GM23338 (cell line): ENCODE results near the gene OCEL1. TPM values are rescaled to one million over a fixed set of nuclear protein-coding genes. Genes with fewer than 3 reads are reported as not detected.

ENCODE experiments used
- ATAC-seq: fragments of 200-7000 bp; cut with Tn5 transposase; 3 replicates; pipeline ENCODE4 v1.9.1; 2020
- DNase-seq: peaks from one replicate; pipeline ENCODE4 v3.0.0-alpha.2; 2015; ENCODE audit warnings: low spot score
- H2AFZ ChIP-seq: fragments of 200-600 bp; sonication (generic); 2 replicates; pipeline ENCODE4 v1.8.0; 2016; ENCODE audit warnings: antibody characterized with exemption, mild to moderate bottlenecking, moderate library complexity
- H3F3A ChIP-seq: fragments of 200-600 bp; sonication (generic); replicated peaks from 2 replicates; pipeline ENCODE4 v1.8.0; 2017; ENCODE audit warnings: antibody characterized with exemption, mixed run types, low read depth
- H3K27ac ChIP-seq: fragments of 200-600 bp; sonication (generic); 2 replicates; pipeline ENCODE4 v1.6.1; 2016; ENCODE audit warnings: low read depth
- H3K27me3 ChIP-seq: fragments of 200-600 bp; sonication (generic); 2 replicates; pipeline ENCODE4 v1.8.0; 2016; ENCODE audit warnings: mild to moderate bottlenecking, mixed run types, moderate library complexity; ENCODE audit not compliant: insufficient read depth
- H3K36me3 ChIP-seq: fragments of 200-600 bp; sonication (generic); 2 replicates; pipeline ENCODE4 v1.8.0; 2016; ENCODE audit warnings: mild to moderate bottlenecking; ENCODE audit not compliant: insufficient read depth
- H3K4me1 ChIP-seq: fragments of 200-600 bp; sonication (generic); 2 replicates; pipeline ENCODE4 v1.8.0; 2016; ENCODE audit warnings: mild to moderate bottlenecking, moderate library complexity; ENCODE audit not compliant: insufficient read depth
- H3K4me2 ChIP-seq: fragments of 200-600 bp; sonication (generic); 2 replicates; pipeline ENCODE4 v1.7.1; 2017; ENCODE audit warnings: mixed run types
- H3K4me3 ChIP-seq: fragments of 200-600 bp; sonication (generic); 2 replicates; pipeline ENCODE4 v1.6.1; 2016; ENCODE audit warnings: mixed run types
- H3K79me2 ChIP-seq: fragments of 200-600 bp; sonication (generic); replicated peaks from 2 replicates; pipeline ENCODE4 v1.8.0; 2017; ENCODE audit warnings: mild to moderate bottlenecking; ENCODE audit not compliant: insufficient read depth
- H3K9me2 ChIP-seq: fragments of 200-600 bp; sonication (generic); 2 replicates; pipeline ENCODE4 v1.8.0; 2017; ENCODE audit not compliant: insufficient read depth
- H4K20me1 ChIP-seq: fragments of 200-600 bp; sonication (generic); replicated peaks from 2 replicates; pipeline ENCODE4 v1.8.0; 2017; ENCODE audit warnings: mild to moderate bottlenecking; ENCODE audit not compliant: insufficient read depth
- H3K27ac Mint-ChIP-seq: 2 replicates; pipeline ENCODE4 v1.8.0; 2020; ENCODE audit warnings: inconsistent platforms, mild to moderate bottlenecking, moderate library complexity, mixed read lengths
- H3K27me3 Mint-ChIP-seq: 3 replicates; pipeline ENCODE4 v1.8.0; 2022; ENCODE audit warnings: low read depth, mild to moderate bottlenecking, moderate library complexity, mixed read lengths, inconsistent platforms; ENCODE audit not compliant: insufficient read depth, poor library complexity
- H3K36me3 Mint-ChIP-seq: 3 replicates; pipeline ENCODE4 v1.8.0; 2021; ENCODE audit warnings: low read depth, mild to moderate bottlenecking, inconsistent platforms, moderate library complexity, mixed read lengths
- H3K4me1 Mint-ChIP-seq: 3 replicates; pipeline ENCODE4 v1.8.0; 2020; ENCODE audit warnings: mild to moderate bottlenecking, inconsistent platforms, mixed read lengths
- H3K4me3 Mint-ChIP-seq: 3 replicates; pipeline ENCODE4 v1.8.0; 2021; ENCODE audit warnings: moderate library complexity, mild to moderate bottlenecking, inconsistent platforms, mixed read lengths
- H3K9me3 Mint-ChIP-seq: 3 replicates; pipeline ENCODE4 v1.8.0; 2020; ENCODE audit warnings: moderate library complexity, mild to moderate bottlenecking, inconsistent platforms, mixed read lengths
- CREB1 ChIP-seq: fragments of 250-450 bp; sonication (Bioruptor Pico); IDR thresholded peaks from 2 replicates; pipeline ENCODE4 v1.5.0; 2020; ENCODE audit warnings: low read depth, mild to moderate bottlenecking, moderate library complexity
- CTCF ChIP-seq, 2 experiments: fragments of 200-600 bp in 1 of 2; sonication (generic) in 1 of 2; conservative IDR thresholded peaks; 2 replicates each; pipeline versions ENCODE4 v1.5.1 to v1.6.1; 2016 to 2017; ENCODE audit warnings: antibody characterized with exemption in 2 of 2, low read depth in 2 of 2, mild to moderate bottlenecking in 2 of 2, moderate library complexity in 1 of 2
- EZH2 ChIP-seq: fragments of 200-600 bp; sonication (generic); IDR thresholded peaks from one replicate; pipeline ENCODE4 v1.8.0; 2017; ENCODE audit warnings: antibody characterized with exemption, mild to moderate bottlenecking, low read depth; ENCODE audit not compliant: unreplicated experiment
- EZH2phosphoT487 ChIP-seq: fragments of 200-600 bp; sonication (generic); IDR thresholded peaks from one replicate; pipeline ENCODE4 v1.8.1; 2018; ENCODE audit warnings: antibody characterized with exemption; ENCODE audit not compliant: unreplicated experiment
- JUNB ChIP-seq: IDR thresholded peaks from one replicate; pipeline ENCODE4 v1.6.1; 2016; ENCODE audit warnings: antibody characterized with exemption; ENCODE audit not compliant: unreplicated experiment
- POLR2AphosphoS5 ChIP-seq: IDR thresholded peaks from 2 replicates; pipeline ENCODE4 v1.6.1; 2016; ENCODE audit warnings: antibody characterized with exemption, low read depth
- STAT1 ChIP-seq: IDR thresholded peaks from one replicate; pipeline ENCODE4 v1.6.1; 2016; ENCODE audit warnings: antibody characterized with exemption; ENCODE audit not compliant: unreplicated experiment
- ZNF114 ChIP-seq: fragments of 250-450 bp; sonication (Bioruptor Pico); IDR thresholded peaks from 2 replicates; pipeline ENCODE4 v1.5.0; 2020; ENCODE audit warnings: mild to moderate bottlenecking, moderate library complexity
- polyA plus RNA-seq: library from polyadenylated mRNA; unstranded; fragments of >200 nt; fragmentation: Nextera tagmentation; extraction: Ambion mirVana; gene quantifications from 2 replicates; pipeline ENCODE4 v1.2.1, GENCODE V29; 2016
- total RNA-seq: library from RNA; depleted of rRNA; stranded (reverse); fragments of >200 nt; shearing (Covaris generic); gene quantifications from 2 replicates; pipeline ENCODE4 v1.2.3, GENCODE V29; 2014
- TF ChIP-seq, protein P1 (sequence below): IDR thresholded peaks from one replicate; pipeline ENCODE4 v1.6.1; 2018; ENCODE audit warnings: antibody characterized with exemption; ENCODE audit not compliant: unreplicated experiment
- TF ChIP-seq, protein P2 (sequence below): fragments of 250-450 bp; sonication (Bioruptor Pico); IDR thresholded peaks from 2 replicates; pipeline ENCODE4 v1.5.0; 2020; ENCODE audit warnings: mild to moderate bottlenecking, moderate library complexity

The OCEL1 gene
- total and polyA plus RNA-seq, 2 experiments from 2014 or later, result 12.7 to 47.4 TPM

DNA sequence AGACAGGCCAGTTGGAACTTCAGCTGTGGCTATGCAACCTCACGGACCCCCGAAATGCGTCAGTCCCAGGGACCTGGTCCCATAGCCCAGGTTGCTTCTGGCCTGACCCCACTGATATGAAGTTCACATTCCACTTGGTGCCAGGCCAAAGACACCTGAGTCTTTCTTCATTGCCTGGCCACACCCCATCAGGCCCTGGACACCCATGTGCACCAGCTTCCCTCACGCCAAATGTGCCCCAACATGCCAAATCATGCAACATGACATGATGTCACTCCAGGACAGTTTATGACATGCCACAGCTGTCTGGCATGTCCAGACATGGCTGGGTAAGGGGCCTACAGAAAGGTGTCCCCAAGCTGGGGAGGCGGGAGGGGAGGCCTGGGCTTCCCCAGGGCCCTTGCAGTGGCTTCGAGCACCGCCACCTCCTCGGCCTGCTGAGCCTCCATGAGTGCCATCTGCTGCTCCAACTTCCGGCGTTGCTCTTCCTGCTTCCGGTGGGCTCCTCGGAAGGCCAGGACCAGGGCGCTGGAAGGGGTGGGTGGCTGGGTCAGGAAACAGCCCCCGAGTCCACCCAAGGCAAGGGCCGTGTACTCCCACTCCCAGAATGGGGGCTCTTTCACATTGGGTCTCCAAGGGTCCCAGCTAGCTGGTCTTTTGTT is 24.0 kb downstream of the OCEL1 start (continued):
- no peak for TF ChIP-seq CTCF (conservative IDR thresholded peaks at IDR 0.05; ENCODE audit: low read depth in 2 of 2)
- TF ChIP-seq EZH2, result no peak
- TF ChIP-seq STAT1, result no peak

- peaks cover 34% of the 10 kb centered on the region for H3K36me3 Mint-ChIP-seq
- no peak for ATAC-seq
- Histone ChIP-seq H3K36me3 (no peaks in the 10 kb centered on the region; the same call in 1 of the 2 replicates), H3K79me2 (no peaks in the 10 kb centered on the region), H3F3A (no peaks in the 10 kb centered on the region; the same call in 1 of the 2 replicates), H3K9me2 (no peaks in the 10 kb centered on the region), H3K4me1 (no peaks in the 10 kb centered on the region), H3K27me3 (no peaks in the 10 kb centered on the region), H2AFZ (no peak overlapping the region), H3K4me2 (no peak overlapping the region), H4K20me1 (no peaks in the 10 kb centered on the region), H3K4me3 (no peak overlapping the region), H3K27ac (no peak overlapping the region)
- no peaks in the 10 kb centered on the region for H3K4me1 Mint-ChIP-seq
- DNase-seq, result no peak
- H3K27ac Mint-ChIP-seq, result no peak overlapping the region
- peaks cover 11% of the 10 kb centered on the region; the same call in 2 of the 3 replicates for H3K9me3 Mint-ChIP-seq
- peaks cover 13% of the 10 kb centered on the region for H3K27me3 Mint-ChIP-seq
- no peak overlapping the region for H3K4me3 Mint-ChIP-seq
- TF ChIP-seq STAT1 (no peak), CREB1 (no peak), JUNB (no peak), EZH2phosphoT487 (no peak), ZNF114 (no peak), EZH2 (no peak), POLR2AphosphoS5 (no peak), CTCF (conservative IDR thresholded peaks at IDR 0.05; ENCODE audit: low read depth in 2 of 2) (no peak)
- TF ChIP-seq, protein P1, sequence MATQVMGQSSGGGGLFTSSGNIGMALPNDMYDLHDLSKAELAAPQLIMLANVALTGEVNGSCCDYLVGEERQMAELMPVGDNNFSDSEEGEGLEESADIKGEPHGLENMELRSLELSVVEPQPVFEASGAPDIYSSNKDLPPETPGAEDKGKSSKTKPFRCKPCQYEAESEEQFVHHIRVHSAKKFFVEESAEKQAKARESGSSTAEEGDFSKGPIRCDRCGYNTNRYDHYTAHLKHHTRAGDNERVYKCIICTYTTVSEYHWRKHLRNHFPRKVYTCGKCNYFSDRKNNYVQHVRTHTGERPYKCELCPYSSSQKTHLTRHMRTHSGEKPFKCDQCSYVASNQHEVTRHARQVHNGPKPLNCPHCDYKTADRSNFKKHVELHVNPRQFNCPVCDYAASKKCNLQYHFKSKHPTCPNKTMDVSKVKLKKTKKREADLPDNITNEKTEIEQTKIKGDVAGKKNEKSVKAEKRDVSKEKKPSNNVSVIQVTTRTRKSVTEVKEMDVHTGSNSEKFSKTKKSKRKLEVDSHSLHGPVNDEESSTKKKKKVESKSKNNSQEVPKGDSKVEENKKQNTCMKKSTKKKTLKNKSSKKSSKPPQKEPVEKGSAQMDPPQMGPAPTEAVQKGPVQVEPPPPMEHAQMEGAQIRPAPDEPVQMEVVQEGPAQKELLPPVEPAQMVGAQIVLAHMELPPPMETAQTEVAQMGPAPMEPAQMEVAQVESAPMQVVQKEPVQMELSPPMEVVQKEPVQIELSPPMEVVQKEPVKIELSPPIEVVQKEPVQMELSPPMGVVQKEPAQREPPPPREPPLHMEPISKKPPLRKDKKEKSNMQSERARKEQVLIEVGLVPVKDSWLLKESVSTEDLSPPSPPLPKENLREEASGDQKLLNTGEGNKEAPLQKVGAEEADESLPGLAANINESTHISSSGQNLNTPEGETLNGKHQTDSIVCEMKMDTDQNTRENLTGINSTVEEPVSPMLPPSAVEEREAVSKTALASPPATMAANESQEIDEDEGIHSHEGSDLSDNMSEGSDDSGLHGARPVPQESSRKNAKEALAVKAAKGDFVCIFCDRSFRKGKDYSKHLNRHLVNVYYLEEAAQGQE, result no peak
- TF ChIP-seq, protein P2, sequence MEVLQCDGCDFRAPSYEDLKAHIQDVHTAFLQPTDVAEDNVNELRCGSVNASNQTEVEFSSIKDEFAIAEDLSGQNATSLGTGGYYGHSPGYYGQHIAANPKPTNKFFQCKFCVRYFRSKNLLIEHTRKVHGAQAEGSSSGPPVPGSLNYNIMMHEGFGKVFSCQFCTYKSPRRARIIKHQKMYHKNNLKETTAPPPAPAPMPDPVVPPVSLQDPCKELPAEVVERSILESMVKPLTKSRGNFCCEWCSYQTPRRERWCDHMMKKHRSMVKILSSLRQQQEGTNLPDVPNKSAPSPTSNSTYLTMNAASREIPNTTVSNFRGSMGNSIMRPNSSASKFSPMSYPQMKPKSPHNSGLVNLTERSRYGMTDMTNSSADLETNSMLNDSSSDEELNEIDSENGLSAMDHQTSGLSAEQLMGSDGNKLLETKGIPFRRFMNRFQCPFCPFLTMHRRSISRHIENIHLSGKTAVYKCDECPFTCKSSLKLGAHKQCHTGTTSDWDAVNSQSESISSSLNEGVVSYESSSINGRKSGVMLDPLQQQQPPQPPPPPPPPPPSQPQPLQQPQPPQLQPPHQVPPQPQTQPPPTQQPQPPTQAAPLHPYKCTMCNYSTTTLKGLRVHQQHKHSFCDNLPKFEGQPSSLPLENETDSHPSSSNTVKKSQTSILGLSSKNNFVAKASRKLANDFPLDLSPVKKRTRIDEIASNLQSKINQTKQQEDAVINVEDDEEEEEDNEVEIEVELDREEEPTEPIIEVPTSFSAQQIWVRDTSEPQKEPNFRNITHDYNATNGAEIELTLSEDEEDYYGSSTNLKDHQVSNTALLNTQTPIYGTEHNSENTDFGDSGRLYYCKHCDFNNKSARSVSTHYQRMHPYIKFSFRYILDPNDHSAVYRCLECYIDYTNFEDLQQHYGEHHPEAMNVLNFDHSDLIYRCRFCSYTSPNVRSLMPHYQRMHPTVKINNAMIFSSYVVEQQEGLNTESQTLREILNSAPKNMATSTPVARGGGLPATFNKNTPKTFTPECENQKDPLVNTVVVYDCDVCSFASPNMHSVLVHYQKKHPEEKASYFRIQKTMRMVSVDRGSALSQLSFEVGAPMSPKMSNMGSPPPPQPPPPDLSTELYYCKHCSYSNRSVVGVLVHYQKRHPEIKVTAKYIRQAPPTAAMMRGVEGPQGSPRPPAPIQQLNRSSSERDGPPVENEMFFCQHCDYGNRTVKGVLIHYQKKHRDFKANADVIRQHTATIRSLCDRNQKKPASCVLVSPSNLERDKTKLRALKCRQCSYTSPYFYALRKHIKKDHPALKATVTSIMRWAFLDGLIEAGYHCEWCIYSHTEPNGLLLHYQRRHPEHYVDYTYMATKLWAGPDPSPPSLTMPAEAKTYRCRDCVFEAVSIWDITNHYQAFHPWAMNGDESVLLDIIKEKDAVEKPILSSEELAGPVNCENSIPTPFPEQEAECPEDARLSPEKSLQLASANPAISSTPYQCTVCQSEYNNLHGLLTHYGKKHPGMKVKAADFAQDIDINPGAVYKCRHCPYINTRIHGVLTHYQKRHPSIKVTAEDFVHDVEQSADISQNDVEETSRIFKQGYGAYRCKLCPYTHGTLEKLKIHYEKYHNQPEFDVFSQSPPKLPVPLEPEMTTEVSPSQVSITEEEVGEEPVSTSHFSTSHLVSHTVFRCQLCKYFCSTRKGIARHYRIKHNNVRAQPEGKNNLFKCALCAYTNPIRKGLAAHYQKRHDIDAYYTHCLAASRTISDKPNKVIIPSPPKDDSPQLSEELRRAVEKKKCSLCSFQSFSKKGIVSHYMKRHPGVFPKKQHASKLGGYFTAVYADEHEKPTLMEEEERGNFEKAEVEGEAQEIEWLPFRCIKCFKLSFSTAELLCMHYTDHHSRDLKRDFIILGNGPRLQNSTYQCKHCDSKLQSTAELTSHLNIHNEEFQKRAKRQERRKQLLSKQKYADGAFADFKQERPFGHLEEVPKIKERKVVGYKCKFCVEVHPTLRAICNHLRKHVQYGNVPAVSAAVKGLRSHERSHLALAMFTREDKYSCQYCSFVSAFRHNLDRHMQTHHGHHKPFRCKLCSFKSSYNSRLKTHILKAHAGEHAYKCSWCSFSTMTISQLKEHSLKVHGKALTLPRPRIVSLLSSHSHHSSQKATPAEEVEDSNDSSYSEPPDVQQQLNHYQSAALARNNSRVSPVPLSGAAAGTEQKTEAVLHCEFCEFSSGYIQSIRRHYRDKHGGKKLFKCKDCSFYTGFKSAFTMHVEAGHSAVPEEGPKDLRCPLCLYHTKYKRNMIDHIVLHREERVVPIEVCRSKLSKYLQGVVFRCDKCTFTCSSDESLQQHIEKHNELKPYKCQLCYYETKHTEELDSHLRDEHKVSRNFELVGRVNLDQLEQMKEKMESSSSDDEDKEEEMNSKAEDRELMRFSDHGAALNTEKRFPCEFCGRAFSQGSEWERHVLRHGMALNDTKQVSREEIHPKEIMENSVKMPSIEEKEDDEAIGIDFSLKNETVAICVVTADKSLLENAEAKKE (CRISPR knock-in tag), result no peak
Observed at GRCh38 chr19:17254636-17255035, 28.6 kb downstream of the OCEL1 start.
